ENCODE data around the gene CNTN5. TPM values are rescaled to one million over a fixed set of nuclear protein-coding genes. Genes with fewer than 3 reads are reported as not detected.

Gene CNTN5
- total RNA-seq, 2 experiments from 2014 or later: not detected

- ATAC-seq (ENCODE audit: poor library complexity) (no peak), DNase-seq (no peak)
- H3K27me3 Mint-ChIP-seq: no peaks in the 10 kb centered on the region
- H3K4me3 Mint-ChIP-seq: no peak overlapping the region
- Histone ChIP-seq H3K9me3 (ENCODE audit: control insufficient read depth in 1 of 2, insufficient read depth in 1 of 2, low read length in 2 of 2) (peaks cover 0 to 6% of the 10 kb centered on the region in 2 experiments), H3K27me3 (ENCODE audit: control insufficient read depth in 1 of 2, insufficient read depth in 2 of 2, low read length in 2 of 2) (no peaks in the 10 kb centered on the region), H3K36me3 (ENCODE audit: insufficient read depth, low read length) (no peaks in the 10 kb centered on the region), H3K4me1 (ENCODE audit: insufficient read depth, low read length) (no peaks in the 10 kb centered on the region), H3K4me3 (ENCODE audit: low read length) (no peak overlapping the region), H3K27ac (ENCODE audit: low read depth in 1 of 2, low read length in 2 of 2) (no peak overlapping the region)
- intact Hi-C loops (cut with DNase I, micrococcal nuclease): no loop called here
- ChIA-PET CTCF (no interaction called here), POLR2A (no interaction called here)
- no peaks in the 10 kb centered on the region for H3K4me1 Mint-ChIP-seq (ENCODE audit: low read depth)
- TF ChIP-seq, protein P1, sequence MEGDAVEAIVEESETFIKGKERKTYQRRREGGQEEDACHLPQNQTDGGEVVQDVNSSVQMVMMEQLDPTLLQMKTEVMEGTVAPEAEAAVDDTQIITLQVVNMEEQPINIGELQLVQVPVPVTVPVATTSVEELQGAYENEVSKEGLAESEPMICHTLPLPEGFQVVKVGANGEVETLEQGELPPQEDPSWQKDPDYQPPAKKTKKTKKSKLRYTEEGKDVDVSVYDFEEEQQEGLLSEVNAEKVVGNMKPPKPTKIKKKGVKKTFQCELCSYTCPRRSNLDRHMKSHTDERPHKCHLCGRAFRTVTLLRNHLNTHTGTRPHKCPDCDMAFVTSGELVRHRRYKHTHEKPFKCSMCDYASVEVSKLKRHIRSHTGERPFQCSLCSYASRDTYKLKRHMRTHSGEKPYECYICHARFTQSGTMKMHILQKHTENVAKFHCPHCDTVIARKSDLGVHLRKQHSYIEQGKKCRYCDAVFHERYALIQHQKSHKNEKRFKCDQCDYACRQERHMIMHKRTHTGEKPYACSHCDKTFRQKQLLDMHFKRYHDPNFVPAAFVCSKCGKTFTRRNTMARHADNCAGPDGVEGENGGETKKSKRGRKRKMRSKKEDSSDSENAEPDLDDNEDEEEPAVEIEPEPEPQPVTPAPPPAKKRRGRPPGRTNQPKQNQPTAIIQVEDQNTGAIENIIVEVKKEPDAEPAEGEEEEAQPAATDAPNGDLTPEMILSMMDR (IDR thresholded peaks at IDR 0.05): no peak
- no peaks in the 10 kb centered on the region for H3K36me3 Mint-ChIP-seq (ENCODE audit: low read depth)
- H3K9me3 Mint-ChIP-seq: peaks cover 12% of the 10 kb centered on the region
- H3K27ac Mint-ChIP-seq: no peak overlapping the region
Observed at GRCh38 chr11:99584830-99585229, 564.1 kb downstream of the CNTN5 start.

DNA sequence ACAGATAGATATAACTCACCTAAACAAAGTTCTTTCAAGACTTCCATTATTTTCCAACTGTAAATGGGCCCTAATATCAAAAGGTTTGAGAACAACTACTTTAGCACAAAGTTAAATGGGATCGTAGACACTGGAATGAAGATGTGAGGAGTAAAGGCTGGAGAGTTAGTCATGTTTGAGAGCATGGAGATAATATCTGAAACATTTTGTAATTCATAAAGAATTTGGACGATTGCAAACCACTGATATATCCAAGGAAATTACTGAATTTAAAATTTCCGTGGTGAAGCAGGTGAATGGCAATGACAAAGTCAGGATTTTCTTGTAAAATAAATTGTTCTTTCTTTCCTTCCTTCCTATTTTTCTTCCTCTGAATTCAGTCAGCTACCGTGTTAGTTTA is 564.9 kb downstream of the CNTN5 start:
- ChIA-PET POLR2A (no interaction called here), CTCF (no interaction called here)
- Histone ChIP-seq H3K4me3 (ENCODE audit: low read length) (no peak overlapping the region), H3K4me1 (ENCODE audit: insufficient read depth, low read length) (no peaks in the 10 kb centered on the region), H3K27me3 (ENCODE audit: control insufficient read depth in 1 of 2, insufficient read depth in 2 of 2, low read length in 2 of 2) (no peaks in the 10 kb centered on the region), H3K9me3 (ENCODE audit: control insufficient read depth in 1 of 2, insufficient read depth in 1 of 2, low read length in 2 of 2) (peaks cover 0 to 6% of the 10 kb centered on the region in 2 experiments), H3K27ac (ENCODE audit: low read depth in 1 of 2, low read length in 2 of 2) (no peak overlapping the region), H3K36me3 (ENCODE audit: insufficient read depth, low read length) (no peaks in the 10 kb centered on the region)
- Mint-ChIP-seq H3K27ac (no peak overlapping the region), H3K4me1 (ENCODE audit: low read depth) (no peaks in the 10 kb centered on the region), H3K27me3 (no peaks in the 10 kb centered on the region), H3K9me3 (peaks cover 13% of the 10 kb centered on the region), H3K36me3 (ENCODE audit: low read depth) (no peaks in the 10 kb centered on the region), H3K4me3 (no peak overlapping the region)
- intact Hi-C loops (cut with DNase I, micrococcal nuclease): no loop called here
- ATAC-seq (ENCODE audit: poor library complexity) (no peak), DNase-seq (no peak)
- TF ChIP-seq, protein P1 (IDR thresholded peaks at IDR 0.05): no peak

DNA sequence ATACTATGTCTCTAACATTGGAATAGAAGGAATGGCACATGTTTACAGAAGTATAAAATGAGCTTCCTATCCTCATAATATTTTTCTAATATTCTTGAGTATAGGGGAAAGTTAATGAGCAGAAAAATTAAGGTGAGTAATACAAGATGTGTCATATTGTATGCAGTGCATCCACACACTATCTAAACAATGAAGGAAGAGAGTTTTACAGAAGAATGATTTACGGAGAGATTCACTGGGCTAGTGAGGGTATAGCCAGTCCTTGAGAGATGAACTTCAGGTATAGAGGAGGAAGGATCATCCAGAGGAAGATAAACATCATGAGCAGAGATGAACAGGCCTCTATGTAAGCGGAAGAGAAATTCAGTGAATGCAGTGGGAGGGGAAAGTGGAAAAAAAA is 569.0 kb downstream of the CNTN5 start:
- POLR2A ChIA-PET: no interaction called here
- intact Hi-C loops (cut with DNase I, micrococcal nuclease): no loop called here

More for the DNA sequence above, 569.0 kb downstream of the CNTN5 start:
- H3K27me3 Mint-ChIP-seq: no peaks in the 10 kb centered on the region
- Histone ChIP-seq H3K9me3 (ENCODE audit: control insufficient read depth in 1 of 2, insufficient read depth in 1 of 2, low read length in 2 of 2) (peaks cover 0 to 11% of the 10 kb centered on the region in 2 experiments), H3K27me3 (ENCODE audit: control insufficient read depth in 1 of 2, insufficient read depth in 2 of 2, low read length in 2 of 2) (no peaks in the 10 kb centered on the region), H3K36me3 (ENCODE audit: insufficient read depth, low read length) (no peaks in the 10 kb centered on the region), H3K27ac (ENCODE audit: low read depth in 1 of 2, low read length in 2 of 2) (no peak overlapping the region), H3K4me3 (ENCODE audit: low read length) (no peak overlapping the region), H3K4me1 (ENCODE audit: insufficient read depth, low read length) (no peaks in the 10 kb centered on the region)
- no peak overlapping the region for H3K4me3 Mint-ChIP-seq
- CTCF ChIA-PET: no interaction called here
- DNase-seq: no peak
- peaks cover 18% of the 10 kb centered on the region for H3K9me3 Mint-ChIP-seq
- no peak for ATAC-seq (ENCODE audit: poor library complexity)
- TF ChIP-seq, protein P1 (IDR thresholded peaks at IDR 0.05): no peak
- no peaks in the 10 kb centered on the region for H3K4me1 Mint-ChIP-seq (ENCODE audit: low read depth)
- H3K36me3 Mint-ChIP-seq (ENCODE audit: low read depth): no peaks in the 10 kb centered on the region
- H3K27ac Mint-ChIP-seq: no peak overlapping the region

Measured in CD4-positive, alpha-beta T cell (primary cell).